Upper lobe of left lung (tissue), 4 donors: ENCODE data around the gene NCL.

ENCODE experiments used
- POLR2A ChIP-seq, 4 donors: fragments of 450-650 bp; IDR thresholded peaks; one replicate each; pipeline ENCODE4 v1.5.1; 2016 to 2017; ENCODE audit warnings: antibody characterized with exemption in 4 of 4, mild to moderate bottlenecking in 2 of 4
- POLR2AphosphoS5 ChIP-seq, 2 donors: sonication (generic); formaldehyde crosslinking; IDR thresholded peaks; one replicate each; pipeline ENCODE4 v1.5.1; 2017; ENCODE audit warnings: antibody characterized with exemption in 2 of 2
- TF ChIP-seq, protein P1 (sequence below), 6 experiments: fragments of 450-650 bp in 4 of 6; fragments of 200-600 bp in 2 of 6; sonication (generic) in 2 of 6; IDR thresholded peaks; one replicate each; pipeline ENCODE4 v1.5.1; 2016 to 2019; ENCODE audit warnings: antibody characterized with exemption in 6 of 6

DNA sequence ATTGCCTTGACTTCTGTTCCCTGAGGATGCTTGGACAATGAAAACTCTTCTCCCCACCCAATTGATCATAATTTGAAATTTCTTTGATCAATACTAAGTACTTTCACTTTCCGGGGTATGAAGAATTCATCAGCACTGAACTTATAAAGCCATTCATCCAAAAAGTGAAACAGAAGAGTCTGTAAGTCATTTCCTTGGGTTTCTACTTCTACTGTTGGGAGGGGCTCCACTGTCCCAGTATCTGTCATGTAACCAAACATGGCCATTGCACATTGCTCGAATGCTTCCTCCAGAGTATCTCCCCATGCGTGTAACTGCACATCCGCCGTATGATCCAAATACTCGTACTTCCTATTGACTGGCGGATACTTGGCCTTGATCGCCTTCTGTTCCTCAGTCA lies 30.3 kb downstream of the NCL start:
- TF ChIP-seq, protein P1, sequence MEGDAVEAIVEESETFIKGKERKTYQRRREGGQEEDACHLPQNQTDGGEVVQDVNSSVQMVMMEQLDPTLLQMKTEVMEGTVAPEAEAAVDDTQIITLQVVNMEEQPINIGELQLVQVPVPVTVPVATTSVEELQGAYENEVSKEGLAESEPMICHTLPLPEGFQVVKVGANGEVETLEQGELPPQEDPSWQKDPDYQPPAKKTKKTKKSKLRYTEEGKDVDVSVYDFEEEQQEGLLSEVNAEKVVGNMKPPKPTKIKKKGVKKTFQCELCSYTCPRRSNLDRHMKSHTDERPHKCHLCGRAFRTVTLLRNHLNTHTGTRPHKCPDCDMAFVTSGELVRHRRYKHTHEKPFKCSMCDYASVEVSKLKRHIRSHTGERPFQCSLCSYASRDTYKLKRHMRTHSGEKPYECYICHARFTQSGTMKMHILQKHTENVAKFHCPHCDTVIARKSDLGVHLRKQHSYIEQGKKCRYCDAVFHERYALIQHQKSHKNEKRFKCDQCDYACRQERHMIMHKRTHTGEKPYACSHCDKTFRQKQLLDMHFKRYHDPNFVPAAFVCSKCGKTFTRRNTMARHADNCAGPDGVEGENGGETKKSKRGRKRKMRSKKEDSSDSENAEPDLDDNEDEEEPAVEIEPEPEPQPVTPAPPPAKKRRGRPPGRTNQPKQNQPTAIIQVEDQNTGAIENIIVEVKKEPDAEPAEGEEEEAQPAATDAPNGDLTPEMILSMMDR (IDR thresholded peaks at IDR 0.05): no peak
- TF ChIP-seq POLR2A (IDR thresholded peaks at IDR 0.05) (no peak), POLR2AphosphoS5 (IDR thresholded peaks at IDR 0.05) (no peak)
